B cell (primary cell): ENCODE results near the gene ITPR2. TPM values are rescaled to one million over a fixed set of nuclear protein-coding genes. Genes with fewer than 3 reads are reported as not detected.

Experiments used
- ATAC-seq: fragments of 200-7000 bp; cut with Tn5 transposase; one replicate; pipeline ENCODE4 v1.10.0; 2021; ENCODE audit warnings: low read depth, mild to moderate bottlenecking, moderate number of reproducible peaks, moderate library complexity
- CTCF ChIA-PET: fragments of 350-600 bp; sonication (Branson Sonifier 250); formaldehyde crosslinking; loops from one replicate; lab custom pipeline; 2021; ENCODE audit warnings: antibody characterized with exemption, inconsistent platforms; lab: Charles Lee
- POLR2A ChIA-PET: fragments of 350-600 bp; sonication (Branson Sonifier 250); formaldehyde crosslinking; loops from one replicate; lab custom pipeline; 2021; ENCODE audit warnings: antibody characterized with exemption; lab: Charles Lee
- DNase-seq: peaks from one replicate; pipeline ENCODE4 v3.0.0; 2013
- H2AFZ ChIP-seq: 2 replicates; pipeline ENCODE4 v1.6.1; 2012; ENCODE audit warnings: mild to moderate bottlenecking, low read depth, low read length; ENCODE audit not compliant: insufficient read depth, poor library complexity, severe bottlenecking
- H3K27ac ChIP-seq, 2 donors: 1 replicate in 1 of 2; 2 replicates in 1 of 2; pipeline ENCODE4 v1.5.1; 2012 to 2013; ENCODE audit warnings: low read length in 2 of 2, mild to moderate bottlenecking in 2 of 2, moderate library complexity in 1 of 2
- H3K27me3 ChIP-seq, 4 experiments: fragments of 200-600 bp in 1 of 4; sonication (generic) in 1 of 4; replicated peaks in 1 of 4; 1 replicate in 2 of 4; 2 replicates in 2 of 4; pipeline versions ENCODE4 v1.6.1 to v1.7.0; 2013 to 2016; ENCODE audit warnings: low read length in 3 of 4, mild to moderate bottlenecking in 2 of 4, mixed read lengths in 1 of 4, moderate library complexity in 1 of 4; ENCODE audit not compliant: insufficient read depth in 4 of 4, control insufficient read depth in 3 of 4; ENCODE audit errors: control extremely low read depth in 1 of 4
- H3K36me3 ChIP-seq, 2 experiments: replicated peaks in 1 of 2; 1 replicate in 1 of 2; 2 replicates in 1 of 2; pipeline versions ENCODE4 v1.6.1 to v1.7.1; 2013; ENCODE audit warnings: low read length in 1 of 2; ENCODE audit not compliant: insufficient read depth in 2 of 2, control insufficient read depth in 1 of 2; ENCODE audit errors: control extremely low read depth in 1 of 2, extremely low read depth in 1 of 2
- H3K4me1 ChIP-seq, 2 donors: fragments of 200-600 bp in 1 of 2; sonication (generic) in 1 of 2; 1 replicate in 1 of 2; 2 replicates in 1 of 2; pipeline versions ENCODE4 v1.5.1 to v1.6.1; 2013 to 2017; ENCODE audit warnings: low read length in 2 of 2; ENCODE audit not compliant: control insufficient read depth in 2 of 2, insufficient read depth in 2 of 2
- H3K4me2 ChIP-seq: replicated peaks from 2 replicates; pipeline ENCODE3; 2012; ENCODE audit warnings: mild to moderate bottlenecking, low read depth, low read length; ENCODE audit not compliant: poor library complexity, severe bottlenecking
- H3K4me3 ChIP-seq, 5 experiments: fragments of 200-600 bp in 1 of 5; sonication (generic) in 1 of 5; 1 replicate in 3 of 5; 2 replicates in 2 of 5; pipeline versions ENCODE4 v1.5.1 to v1.7.0; 2011 to 2016; ENCODE audit warnings: low read length in 4 of 5, mild to moderate bottlenecking in 4 of 5, low read depth in 2 of 5, control low read depth in 1 of 5, moderate library complexity in 1 of 5; ENCODE audit not compliant: insufficient read depth in 1 of 5; ENCODE audit errors: control extremely low read depth in 1 of 5, extremely low read depth in 1 of 5
- H3K79me2 ChIP-seq: fragments of 200-600 bp; sonication (generic); one replicate; pipeline ENCODE4 v1.6.0; 2016; ENCODE audit warnings: low read length; ENCODE audit not compliant: control insufficient read depth, insufficient read depth
- H3K9ac ChIP-seq: fragments of 200-600 bp; sonication (generic); 2 replicates; pipeline ENCODE4 v1.6.1; 2017; ENCODE audit warnings: mild to moderate bottlenecking, low read length, moderate library complexity
- H3K9me3 ChIP-seq, 3 donors: one replicate each; pipeline versions ENCODE4 v1.6.1 to v1.7.1; 2013; ENCODE audit warnings: low read length in 2 of 3; ENCODE audit not compliant: control insufficient read depth in 2 of 3, insufficient read depth in 1 of 3; ENCODE audit errors: control extremely low read depth in 1 of 3
- H4K20me1 ChIP-seq: 2 replicates; pipeline ENCODE4 v1.6.0; 2012; ENCODE audit warnings: mild to moderate bottlenecking, low read length; ENCODE audit not compliant: insufficient read depth, control insufficient read depth, poor library complexity, severe bottlenecking
- H3K27ac Mint-ChIP-seq: one replicate; pipeline ENCODE4 v1.8.0; 2021; ENCODE audit warnings: mixed read lengths
- H3K27me3 Mint-ChIP-seq: one replicate; pipeline ENCODE4 v1.8.0; 2021; ENCODE audit warnings: mixed read lengths
- H3K4me1 Mint-ChIP-seq: one replicate; pipeline ENCODE4 v1.8.0; 2021; ENCODE audit warnings: mixed read lengths
- H3K4me3 Mint-ChIP-seq: one replicate; pipeline ENCODE4 v1.8.0; 2021; ENCODE audit warnings: mixed read lengths
- H3K9me3 Mint-ChIP-seq: one replicate; pipeline ENCODE4 v1.8.0; 2022; ENCODE audit warnings: mixed read lengths; ENCODE audit not compliant: insufficient read depth
- CTCF ChIP-seq: fragments of 200-600 bp; IDR thresholded peaks from one replicate; pipeline ENCODE4 v1.8.0; 2022; ENCODE audit warnings: antibody characterized with exemption, mild to moderate bottlenecking
- EZH2 ChIP-seq: IDR thresholded peaks from 2 replicates; pipeline ENCODE4 v1.6.1; 2012; ENCODE audit warnings: borderline replicate concordance, low read depth, mild to moderate bottlenecking, moderate library complexity, low read length; ENCODE audit not compliant: insufficient read depth, poor library complexity, severe bottlenecking
- WGBS: methylation state at CpG from one replicate; pipeline ENCODE4 v1.1.5; 2013; ENCODE audit warnings: missing lambda C conversion rate; ENCODE audit not compliant: insufficient coverage; 5-methylcytosine and 5-hydroxymethylcytosine counted together
- intact Hi-C: fragments of 100-400 bp; cut with micrococcal nuclease; formaldehyde crosslinking; loops from one replicate; pipeline ENCODE4 v1.10.0; 2022
- polyA plus RNA-seq: library from polyadenylated mRNA; depleted of rRNA; stranded (reverse); fragments of >200 nt; gene quantifications from 2 replicates; pipeline ENCODE4 v1.2.3, GENCODE V29; 2012
- total RNA-seq, 2 donors: library from RNA; stranded (reverse); fragments of 120-200 nt in 1 of 2; gene quantifications; 1 replicate in 1 of 2; 2 replicates in 1 of 2; pipeline versions ENCODE4 v1.2.3 to v1.2.4, GENCODE V29; 2013 to 2022

Gene ITPR2
- total and polyA plus RNA-seq, 2 donors (not counting 1 experiment from before 2014, with no cell fraction given) = 4.3 to 113 TPM

GRCh38 chr12:26727482-26728204 lies 105.4 kb downstream of the ITPR2 start:
- Histone ChIP-seq H3K27ac (no peak overlapping the region), H2AFZ (no peak overlapping the region), H3K9me3 (peaks cover 0 to 1% (median 0%) of the 10 kb centered on the region in 3 donors), H3K9ac (no peak overlapping the region), H3K36me3 (peaks cover 0 to 6% of the 10 kb centered on the region in 2 experiments), H3K27me3 (no peaks in the 10 kb centered on the region), H4K20me1 (peaks cover 4% of the 10 kb centered on the region), H3K4me2 (no peak overlapping the region), H3K4me3 (no peak overlapping the region), H3K4me1 (peaks cover 17 to 19% of the 10 kb centered on the region in 2 donors), H3K79me2 (peaks cover 32% of the 10 kb centered on the region)
- H3K27ac Mint-ChIP-seq = peak overlapping the region; percentile 5
- ChIA-PET POLR2A (no interaction called here), CTCF (interaction anchor here (1.5 kb wide), 1 partner anchor 26 kb away, joined by 6 read pairs; no protein-coding TSS in a partner anchor)
- ATAC-seq (no peak), DNase-seq (no peak)
- intact Hi-C loops = loop anchor here (10.0 kb wide), 1 partner anchor 107 kb away; the partner anchor contains the start of gene ITPR2
- peaks cover 52% of the 10 kb centered on the region for H3K4me1 Mint-ChIP-seq
- no peak overlapping the region for H3K4me3 Mint-ChIP-seq
- TF ChIP-seq CTCF (no peak), EZH2 (no peak)
- 93% methylated on average over 6 of the region's 13 CpGs for WGBS
- no peaks in the 10 kb centered on the region for H3K27me3 Mint-ChIP-seq
- peaks cover 9% of the 10 kb centered on the region for H3K9me3 Mint-ChIP-seq

DNA sequence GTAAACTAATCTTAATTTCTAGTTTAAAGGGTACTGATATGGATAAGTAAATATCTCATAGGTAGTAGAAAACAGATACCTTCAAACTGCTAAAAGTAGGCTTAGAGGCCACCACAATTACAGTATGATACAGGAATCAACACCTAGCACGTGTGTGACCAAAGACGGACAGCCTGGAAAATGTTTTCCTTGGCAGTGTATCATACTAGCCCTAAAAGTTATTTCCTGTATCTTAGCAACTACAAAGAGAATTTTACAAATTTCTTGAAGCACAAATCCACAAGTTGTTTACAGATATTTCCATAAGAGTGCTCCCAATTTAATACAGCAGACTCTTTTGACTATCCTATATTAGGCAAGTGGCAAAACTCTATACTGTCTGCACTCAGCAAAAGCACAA lies 106.0 kb downstream of the ITPR2 start:
- no peaks in the 10 kb centered on the region for H3K27me3 ChIP-seq
- CTCF ChIA-PET = no interaction called here

More for the DNA sequence above, 106.0 kb downstream of the ITPR2 start:
- H4K20me1 ChIP-seq = peaks cover 4% of the 10 kb centered on the region
- H3K79me2 ChIP-seq = peaks cover 32% of the 10 kb centered on the region
- H3K4me1 Mint-ChIP-seq = peaks cover 45% of the 10 kb centered on the region
- WGBS = 83% methylated on average over 2 of the region's 2 CpGs
- no peak for DNase-seq
- H3K9me3 ChIP-seq = peaks cover 0 to 1% (median 0%) of the 10 kb centered on the region in 3 donors
- TF ChIP-seq EZH2 (no peak), CTCF (no peak)
- no peak overlapping the region for H3K4me3 Mint-ChIP-seq
- no peak overlapping the region for H3K4me2 ChIP-seq
- POLR2A ChIA-PET = no interaction called here
- no peaks in the 10 kb centered on the region for H3K27me3 Mint-ChIP-seq
- no peak overlapping the region for H3K27ac ChIP-seq
- H2AFZ ChIP-seq = no peak overlapping the region
- no peak overlapping the region for H3K9ac ChIP-seq
- H3K4me1 ChIP-seq = peaks cover 11 to 13% of the 10 kb centered on the region in 2 donors
- H3K9me3 Mint-ChIP-seq = peaks cover 9% of the 10 kb centered on the region
- H3K36me3 ChIP-seq = peaks cover 0 to 6% of the 10 kb centered on the region in 2 experiments
- no peak overlapping the region for H3K4me3 ChIP-seq
- H3K27ac Mint-ChIP-seq = no peak overlapping the region
- ATAC-seq = no peak
- intact Hi-C loops = loop anchor here (10.0 kb wide), 1 partner anchor 108 kb away; the partner anchor contains the start of gene ITPR2
